Activated CD4-positive, alpha-beta T cell treated with anti-CD3 and anti-CD28 coated beads, Interleukin-2, amount 50 U/mL, for 24 hours (primary cell): ENCODE data around the gene PAFAH1B2.

Experiments used
- DNase-seq, 2 donors: peaks; one replicate each; pipeline ENCODE4 v3.0.0-alpha.2; 2020; ENCODE audit warnings: low read depth in 1 of 2, low spot score in 1 of 2

PAFAH1B2 gene

GRCh38 chr11:117187799-117188481 is 43.9 kb downstream of the PAFAH1B2 start:
- DNase-seq, result no peak

GRCh38 chr11:117188620-117189081 is 44.6 kb downstream of the PAFAH1B2 start:
- no peak for DNase-seq

- DNase-seq, result no peak
Measured at GRCh38 chr11:117189191-117189940, 45.3 kb downstream of the PAFAH1B2 start.

- no peak for DNase-seq
Measured at GRCh38 chr11:117189941-117190544, 46.0 kb downstream of the PAFAH1B2 start.

GRCh38 chr11:117191680-117192400 is 47.8 kb downstream of the PAFAH1B2 start:
- no peak for DNase-seq

GRCh38 chr11:117192401-117192875 is 48.4 kb downstream of the PAFAH1B2 start:
- DNase-seq, result no peak

- DNase-seq, result no peak
Measured at GRCh38 chr11:117193130-117194020, 49.3 kb downstream of the PAFAH1B2 start.

- no peak for DNase-seq
Measured at GRCh38 chr11:117194267-117194666, 50.2 kb downstream of the PAFAH1B2 start.

GRCh38 chr11:117195258-117195657 is 51.2 kb downstream of the PAFAH1B2 start:
- DNase-seq, result no peak

GRCh38 chr11:117195761-117196160 is 51.7 kb downstream of the PAFAH1B2 start:
- no peak for DNase-seq

GRCh38 chr11:117197006-117197405 is 52.9 kb downstream of the PAFAH1B2 start:
- DNase-seq, result no peak

GRCh38 chr11:117197516-117198456 is 53.7 kb downstream of the PAFAH1B2 start:
- DNase-seq, result no peak

- no peak for DNase-seq
Measured at GRCh38 chr11:117198613-117199012, 54.5 kb downstream of the PAFAH1B2 start.

GRCh38 chr11:117199053-117199915 is 55.2 kb downstream of the PAFAH1B2 start, which contains the start of gene TAGLN:
Gene TAGLN, plus strand, starts transcription at chr11:117199370. Its CDS starts 3,644 bp downstream, at chr11:117203014.
- DNase-seq, result no peak

GRCh38 chr11:117199916-117200812 is 56.1 kb downstream of the PAFAH1B2 start:
- DNase-seq, result no peak

GRCh38 chr11:117200813-117201657 is 56.9 kb downstream of the PAFAH1B2 start:
- no peak for DNase-seq
